HG02870 (cell line): Measurements from ENCODE around the gene PIP4K2A.
"Not testable (repeated sequence)": the region's sequence is repeated elsewhere in the genome, so short reads cannot be mapped to it uniquely, and the experiment has no call there.

Experiments
- ATAC-seq: cut with Tn5 transposase; IDR thresholded peaks from one replicate; pipeline ENCODE4 v1.9.1; 2021; ENCODE audit warnings: mild to moderate bottlenecking, moderate library complexity; ENCODE audit not compliant: unreplicated experiment

Gene PIP4K2A

GRCh38 chr10:22720667-22721066, 6.3 kb upstream of the PIP4K2A start:
- no peak for ATAC-seq

DNA sequence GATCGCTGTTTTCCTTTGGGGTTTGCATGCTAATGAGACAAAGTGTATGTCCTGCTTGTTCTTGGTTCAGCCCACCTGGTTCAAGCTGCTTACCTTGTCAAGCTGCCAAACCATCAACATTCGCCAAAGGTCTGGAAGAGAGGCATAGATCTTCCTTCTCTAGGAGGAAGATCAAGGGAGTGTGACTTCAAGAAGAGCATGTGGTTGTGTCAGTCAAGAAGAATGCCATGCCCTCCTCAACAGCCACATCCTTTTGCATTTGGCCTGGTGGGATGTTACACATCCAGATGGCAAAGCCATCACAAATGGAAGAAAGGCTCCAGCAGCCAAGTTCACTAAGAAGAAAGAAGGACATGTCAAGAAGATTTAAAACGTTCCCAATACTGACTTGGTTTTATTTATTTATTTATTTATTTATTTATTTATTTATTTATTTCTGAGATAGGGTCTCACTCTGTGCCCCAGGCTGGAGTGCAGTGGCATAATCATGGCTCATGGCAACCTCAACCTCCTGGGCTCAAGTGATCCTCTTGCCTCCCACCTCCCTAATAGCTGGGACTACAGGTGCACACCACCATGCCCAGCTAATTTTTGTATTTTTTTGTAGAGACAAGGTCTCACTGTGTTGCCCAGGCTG, 5.1 kb upstream of the PIP4K2A start:
- no peak for ATAC-seq

DNA sequence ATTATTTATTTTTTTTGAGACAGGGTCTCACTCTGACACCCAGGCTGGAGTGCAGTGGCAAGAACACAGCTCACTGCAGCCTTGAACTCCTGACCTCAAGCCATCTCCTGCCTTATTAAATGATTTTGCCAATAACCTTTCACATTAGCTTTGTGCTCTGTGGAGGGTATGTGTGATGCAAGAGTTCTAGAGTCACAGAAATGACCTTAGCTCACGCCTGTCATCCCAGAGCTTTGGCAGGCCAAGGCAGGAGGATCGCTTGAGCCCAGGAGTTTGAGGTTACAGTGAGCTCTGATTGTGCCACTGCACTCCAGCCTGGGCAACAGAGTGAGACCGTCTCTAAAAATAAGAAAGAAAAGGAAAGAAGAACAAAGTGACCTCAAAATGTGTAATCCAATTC, 4.3 kb upstream of the PIP4K2A start:
- not testable (repeated sequence) for ATAC-seq

- ATAC-seq, result no peak
These were observed 3.4 kb upstream of the PIP4K2A start for GRCh38 chr10:22717728-22718127.

GRCh38 chr10:22716943-22717342, 2.6 kb upstream of the PIP4K2A start:
- ATAC-seq, result no peak

GRCh38 chr10:22715290-22715625, 880 bp upstream of the PIP4K2A start:
- ATAC-seq, result no peak

GRCh38 chr10:22713853-22714478, 412 bp downstream of the PIP4K2A start:
- peak; percentile 28 for ATAC-seq

GRCh38 chr10:22712956-22713852, 1.2 kb downstream of the PIP4K2A start:
- ATAC-seq, result peak; percentile 21

GRCh38 chr10:22712211-22712955, 2.0 kb downstream of the PIP4K2A start:
- no peak for ATAC-seq

DNA sequence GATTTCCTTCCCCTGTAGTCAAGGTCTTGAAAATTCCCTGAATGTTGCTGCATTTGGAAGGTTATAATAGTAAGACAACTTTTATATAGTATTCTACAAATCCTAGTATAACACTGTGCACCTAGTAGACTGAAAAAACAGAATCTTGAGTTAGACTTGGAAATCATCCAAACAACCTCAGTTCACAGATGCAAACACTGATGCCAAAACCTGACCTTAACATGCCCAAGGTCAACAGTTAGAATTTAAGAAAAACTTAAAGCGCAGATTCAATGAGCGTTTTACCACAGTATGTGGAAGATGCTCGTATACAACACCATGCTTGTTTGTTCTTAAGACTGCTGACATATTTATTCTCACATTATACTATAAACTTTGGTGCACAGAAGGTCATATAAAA, 3.0 kb downstream of the PIP4K2A start:
- ATAC-seq, result no peak

GRCh38 chr10:22710139-22710745, 4.1 kb downstream of the PIP4K2A start:
- no peak for ATAC-seq

- no peak for ATAC-seq
These were observed 5.6 kb downstream of the PIP4K2A start for GRCh38 chr10:22708772-22709171.

GRCh38 chr10:22705527-22705926, 8.9 kb downstream of the PIP4K2A start:
- ATAC-seq, result no peak

DNA sequence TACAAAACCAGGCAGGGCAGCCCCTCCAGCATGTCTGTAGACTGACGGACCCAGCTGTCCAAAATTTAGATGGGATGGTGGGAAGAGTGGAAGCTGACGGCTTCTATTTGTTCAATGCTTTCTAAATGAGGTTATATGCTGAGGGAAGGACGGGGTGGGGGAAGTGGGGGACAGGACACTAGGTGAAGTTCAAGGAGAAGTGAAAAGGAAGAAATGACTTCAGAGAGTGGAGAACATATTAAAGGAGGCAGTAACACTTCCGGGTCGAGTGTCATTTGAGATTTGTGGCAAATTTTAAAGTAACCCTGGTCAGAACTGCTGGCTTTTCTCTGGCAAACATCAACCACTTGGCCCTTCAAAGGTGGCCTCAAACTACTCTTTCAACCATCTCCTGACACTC, 9.4 kb downstream of the PIP4K2A start:
- ATAC-seq, result peak; percentile 41

- peak; percentile 43 for ATAC-seq
These were observed 9.9 kb downstream of the PIP4K2A start for GRCh38 chr10:22704471-22704911.

DNA sequence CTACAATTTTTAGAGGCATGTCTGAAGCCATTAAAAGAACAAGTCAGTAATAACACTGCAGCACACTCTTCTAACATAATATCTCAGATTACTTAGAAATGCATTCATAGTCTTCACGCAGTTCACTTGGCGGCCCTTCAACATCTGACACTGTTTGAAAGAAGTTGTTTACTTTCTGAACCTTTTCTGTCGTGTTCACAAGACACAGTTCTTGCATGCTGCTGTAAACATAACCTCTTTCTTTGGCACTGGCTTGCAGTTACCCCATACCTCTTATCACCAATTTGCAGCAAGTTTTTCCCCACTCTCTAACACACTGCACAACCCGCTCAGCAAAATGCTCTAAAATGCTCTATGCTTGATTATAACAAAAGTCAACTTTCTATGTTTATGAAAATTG, 12.0 kb downstream of the PIP4K2A start:
- ATAC-seq, result no peak

DNA sequence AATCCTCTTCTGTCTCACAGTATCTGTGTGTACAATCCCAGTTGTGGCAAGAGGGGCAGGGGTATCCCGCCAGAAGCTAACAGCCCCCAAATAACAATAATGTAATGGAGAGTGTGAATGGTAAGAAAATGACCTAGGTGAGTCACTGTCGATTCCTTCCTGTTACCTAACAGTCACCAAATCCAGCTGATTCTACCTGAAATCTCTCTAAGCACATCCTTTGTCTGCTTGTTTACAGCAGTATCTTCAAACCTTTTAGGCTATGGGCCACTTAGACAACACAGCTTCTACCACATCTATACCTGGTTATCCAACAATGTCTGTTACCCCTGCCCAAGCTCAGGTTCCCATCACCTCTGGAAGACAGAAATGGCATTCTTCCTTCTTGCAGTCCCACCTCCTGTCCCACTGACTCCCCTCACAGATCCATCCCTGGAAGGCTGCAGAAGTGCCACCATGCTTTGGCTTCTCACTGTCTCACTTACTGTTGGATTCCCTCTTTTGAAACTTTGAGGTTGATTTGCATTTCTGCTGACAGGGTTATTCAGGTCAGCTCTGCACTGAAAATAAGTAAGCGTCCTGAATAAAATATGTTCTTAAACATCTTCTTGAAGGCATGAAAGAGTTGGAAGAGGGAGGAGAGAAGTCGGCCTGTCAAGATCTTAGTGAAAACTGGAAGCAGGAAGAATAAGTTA, 13.1 kb downstream of the PIP4K2A start:
- ATAC-seq, result peak; percentile 31

DNA sequence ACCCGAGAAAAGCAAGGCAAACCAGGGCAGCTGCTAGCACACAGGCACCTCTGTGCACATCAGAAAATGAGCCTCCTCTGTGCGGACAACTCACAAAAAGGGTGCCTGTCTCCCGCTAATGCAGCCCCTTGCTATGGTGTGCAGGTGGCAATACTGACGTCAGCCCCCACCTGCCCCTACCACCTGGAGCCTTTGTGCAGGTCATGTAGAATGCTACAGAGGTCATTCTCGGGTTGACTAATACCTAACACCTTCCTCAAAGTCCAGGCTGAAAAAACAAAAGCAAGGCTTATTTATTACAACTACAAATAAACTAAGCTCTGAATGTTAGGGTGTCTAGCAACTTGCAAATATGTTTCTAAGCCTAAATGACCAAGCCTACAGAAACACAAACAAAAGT, 13.9 kb downstream of the PIP4K2A start:
- peak; percentile 37 for ATAC-seq

GRCh38 chr10:22699976-22700375, 14.4 kb downstream of the PIP4K2A start:
- no peak for ATAC-seq

GRCh38 chr10:22698941-22699440, 15.4 kb downstream of the PIP4K2A start:
- no peak for ATAC-seq
